Hair follicle dermal papilla cell (primary cell): ENCODE results near the gene TCP1. TPM values are rescaled to one million over a fixed set of nuclear protein-coding genes. Genes with fewer than 3 reads are reported as not detected.

Source experiments
- small RNA-seq: library from RNA; depleted of rRNA; stranded (forward); fragments of <200 nt; gene quantifications from one replicate; pipeline ENCODE3, GENCODE V24; 2012
- total RNA-seq: library from RNA; depleted of rRNA; stranded (reverse); fragments of >200 nt; gene quantifications from 2 replicates; pipeline ENCODE4 v1.2.3, GENCODE V29; 2012

The TCP1 gene
- 166 and 178 TPM in 2 replicates for total RNA-seq

DNA sequence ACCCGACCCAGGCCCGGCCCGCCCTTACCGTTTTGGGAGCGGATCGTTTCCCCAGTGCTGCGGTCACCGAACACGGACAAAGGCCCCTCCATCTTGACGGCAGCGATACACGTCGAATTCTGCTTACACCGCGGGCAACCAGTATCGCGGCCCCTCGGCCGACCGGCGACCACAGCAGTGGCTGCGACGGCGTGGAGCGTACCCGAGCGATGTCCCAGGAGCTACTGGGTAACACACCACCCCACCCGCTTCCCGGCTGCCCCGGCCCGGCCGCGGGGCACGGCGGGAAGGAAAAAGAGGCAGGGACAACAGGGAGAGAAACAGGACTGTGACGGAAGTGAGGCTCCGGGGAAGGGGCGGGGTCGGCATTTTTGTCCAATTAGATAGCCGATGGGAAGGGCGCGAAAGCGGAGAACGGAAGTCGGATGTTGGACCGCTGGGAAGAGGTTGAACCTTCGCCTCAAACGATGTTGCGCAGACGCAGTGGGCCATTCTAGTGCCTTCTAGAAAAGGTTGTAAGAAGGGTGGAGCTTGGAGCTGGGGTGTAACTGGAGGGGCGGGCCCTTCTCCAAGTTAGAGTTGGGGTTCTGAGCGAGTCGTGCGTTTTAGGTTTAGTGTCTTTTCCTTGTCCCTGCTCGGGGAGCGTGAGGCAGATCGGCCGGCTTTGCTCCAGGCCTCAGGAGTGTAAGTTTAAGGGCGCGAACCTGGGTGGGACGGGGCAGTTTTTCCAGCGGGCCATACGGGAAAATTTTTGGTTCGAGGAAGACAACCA lies at the start of gene TCP1:
Gene TCP1 (minus strand): TSS at position 226 of the 772 bp plus-strand sequence. CDS start 134 bp downstream, at position 92.

GRCh38 chr6:159800141-159800865 lies 10.9 kb upstream of the TCP1 start, which contains the start of gene PNLDC1:
Gene PNLDC1, plus strand, starts transcription at chr6:159800276. Its CDS starts 32 bp downstream, at chr6:159800308.

DNA sequence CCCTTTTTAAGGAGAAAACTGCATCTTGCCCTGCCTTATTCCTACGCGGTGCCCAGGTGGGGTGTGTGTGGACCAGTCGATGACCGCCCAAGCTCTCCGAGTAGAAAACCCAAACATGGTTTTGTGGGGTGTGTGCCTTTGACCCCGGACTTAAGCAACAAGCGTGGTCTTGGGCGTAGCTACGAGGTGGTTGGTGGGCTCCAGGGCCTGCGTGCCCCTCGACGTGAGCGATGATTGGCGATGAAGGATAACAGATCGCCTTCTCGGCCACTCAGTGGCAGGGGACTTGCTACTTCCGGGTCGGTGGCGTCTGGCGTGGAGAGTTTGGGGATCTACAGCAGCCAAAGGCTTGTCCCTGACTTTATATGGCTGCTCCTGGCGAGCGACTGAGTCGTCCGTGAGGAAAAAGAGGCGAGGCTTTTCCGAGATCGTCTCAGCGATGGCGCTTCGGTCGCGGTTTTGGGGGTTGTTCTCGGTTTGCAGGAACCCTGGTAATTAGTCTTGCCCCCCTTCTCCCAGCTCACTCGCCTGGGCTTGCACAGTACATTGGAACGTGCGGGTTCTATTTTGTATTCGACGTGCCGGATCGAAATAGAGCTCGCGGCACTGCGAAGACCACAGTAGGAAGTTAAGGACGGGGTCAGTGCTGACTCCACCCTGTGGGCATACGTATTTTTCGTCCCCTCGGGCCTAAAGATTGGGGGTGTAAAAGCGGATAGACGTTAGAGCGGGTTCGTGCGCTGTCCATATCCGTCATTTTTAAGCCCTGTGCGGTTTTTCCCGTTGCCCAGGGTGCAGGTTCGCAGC lies 950 bp upstream of the TCP1 start, which contains the start of gene MRPL18:
Gene MRPL18 (plus strand): TSS at position 319 of the 807 bp plus-strand sequence. CDS start 121 bp downstream, at position 440.

GRCh38 chr6:159761873-159762680 lies 27.3 kb downstream of the TCP1 start, which contains the start of gene ACAT2:
Gene ACAT2, plus strand, starts transcription at chr6:159762045. Its CDS starts 43 bp downstream, at chr6:159762088.

Small RNA genes lying within 50 kb of the gene (small RNA-seq; reads per million reads assigned to genes)
- 1,190 reads per million, percentile 99 among the genes with 10 or more reads in this experiment for gene SNORA20
- not detected for gene SNORA29

Other genes with a start within 250 kb of the TCP1 start
- 642 and 1,435 TPM in 2 replicates for gene SOD2, start 96.4 kb downstream of the TCP1 start, total RNA-seq
- 104 and 147 TPM in 2 replicates for gene WTAP, start 62.1 kb downstream of the TCP1 start, total RNA-seq
- gene ACAT2, start 27.6 kb downstream of the TCP1 start, total RNA-seq = 50.0 and 66.7 TPM in 2 replicates
- gene MRPL18, start 865 bp upstream of the TCP1 start, total RNA-seq = 47.8 and 50.6 TPM in 2 replicates
- gene PNLDC1, start 10.7 kb upstream of the TCP1 start, total RNA-seq = 0.81 and 1.2 TPM in 2 replicates
- not detected in 2 replicates for gene MAS1, start 101.4 kb upstream of the TCP1 start, total RNA-seq
- gene IGF2R, start 179.5 kb upstream of the TCP1 start, total RNA-seq = 95.2 and 115 TPM in 2 replicates